KOPT-K1 (cell line): ENCODE results near the gene NPM1.

Source experiments
- H3K27ac ChIP-seq: fragments of 200-600 bp; sonication (generic); 2 replicates; pipeline ENCODE4 v1.5.1; 2016; ENCODE audit warnings: antibody characterized with exemption, mild to moderate bottlenecking, low read depth, low read length; ENCODE audit not compliant: poor library complexity, severe bottlenecking
- H3K36me3 ChIP-seq: fragments of 200-600 bp; sonication (generic); 2 replicates; pipeline ENCODE4 v1.5.1; 2017; ENCODE audit warnings: antibody characterized with exemption, mild to moderate bottlenecking, low read length, moderate library complexity; ENCODE audit not compliant: insufficient read depth
- H3K9me3 ChIP-seq: fragments of 200-600 bp; sonication (generic); 2 replicates; pipeline ENCODE4 v1.5.1; 2017; ENCODE audit warnings: antibody characterized with exemption, low read length, mild to moderate bottlenecking; ENCODE audit not compliant: insufficient read depth, poor library complexity, severe bottlenecking

NPM1 gene

GRCh38 chr5:171438738-171439137, 51.1 kb downstream of the NPM1 start:
- H3K9me3 ChIP-seq, result no peaks in the 10 kb centered on the region
- H3K36me3 ChIP-seq, result no peaks in the 10 kb centered on the region
- no peak overlapping the region for H3K27ac ChIP-seq

- H3K27ac ChIP-seq, result no peak overlapping the region
- no peaks in the 10 kb centered on the region for H3K36me3 ChIP-seq
- H3K9me3 ChIP-seq, result no peaks in the 10 kb centered on the region
Observed at GRCh38 chr5:171441246-171441791, 53.7 kb downstream of the NPM1 start.

- Histone ChIP-seq H3K9me3 (no peaks in the 10 kb centered on the region), H3K36me3 (no peaks in the 10 kb centered on the region), H3K27ac (no peak overlapping the region)
Observed at GRCh38 chr5:171442287-171443042, 54.8 kb downstream of the NPM1 start.

GRCh38 chr5:171444582-171444981, 56.9 kb downstream of the NPM1 start:
- no peaks in the 10 kb centered on the region for H3K36me3 ChIP-seq
- H3K27ac ChIP-seq, result no peak overlapping the region
- no peaks in the 10 kb centered on the region for H3K9me3 ChIP-seq

- Histone ChIP-seq H3K36me3 (no peaks in the 10 kb centered on the region), H3K9me3 (no peaks in the 10 kb centered on the region), H3K27ac (no peak overlapping the region)
Observed at GRCh38 chr5:171445644-171446516, 58.2 kb downstream of the NPM1 start.

- Histone ChIP-seq H3K36me3 (no peaks in the 10 kb centered on the region), H3K27ac (no peak overlapping the region), H3K9me3 (no peaks in the 10 kb centered on the region)
Observed at GRCh38 chr5:171447226-171447625, 59.6 kb downstream of the NPM1 start.

- Histone ChIP-seq H3K27ac (no peak overlapping the region), H3K9me3 (no peaks in the 10 kb centered on the region), H3K36me3 (no peaks in the 10 kb centered on the region)
Observed at GRCh38 chr5:171449426-171449825, 61.8 kb downstream of the NPM1 start.

GRCh38 chr5:171450423-171451331, 63.0 kb downstream of the NPM1 start:
- Histone ChIP-seq H3K36me3 (no peaks in the 10 kb centered on the region), H3K9me3 (no peaks in the 10 kb centered on the region), H3K27ac (no peak overlapping the region)

GRCh38 chr5:171451421-171451820, 63.8 kb downstream of the NPM1 start:
- no peaks in the 10 kb centered on the region for H3K9me3 ChIP-seq
- no peak overlapping the region for H3K27ac ChIP-seq
- no peaks in the 10 kb centered on the region for H3K36me3 ChIP-seq

GRCh38 chr5:171453056-171453725, 65.5 kb downstream of the NPM1 start:
- Histone ChIP-seq H3K36me3 (no peaks in the 10 kb centered on the region), H3K27ac (no peak overlapping the region), H3K9me3 (no peaks in the 10 kb centered on the region)

- Histone ChIP-seq H3K27ac (no peak overlapping the region), H3K9me3 (no peaks in the 10 kb centered on the region), H3K36me3 (no peaks in the 10 kb centered on the region)
Observed at GRCh38 chr5:171453988-171454387, 66.3 kb downstream of the NPM1 start.

- Histone ChIP-seq H3K27ac (no peak overlapping the region), H3K9me3 (no peaks in the 10 kb centered on the region), H3K36me3 (no peaks in the 10 kb centered on the region)
Observed at GRCh38 chr5:171454549-171454948, 66.9 kb downstream of the NPM1 start.

GRCh38 chr5:171455522-171455921, 67.9 kb downstream of the NPM1 start:
- Histone ChIP-seq H3K36me3 (no peaks in the 10 kb centered on the region), H3K27ac (no peak overlapping the region), H3K9me3 (no peaks in the 10 kb centered on the region)
